HepG2 (cell line): ENCODE measurements around the gene CNTROB. TPM values are rescaled to one million over a fixed set of nuclear protein-coding genes. Genes with fewer than 3 reads are reported as not detected.

ENCODE experiments used
- ATM ChIP-seq: fragments of 450-650 bp; IDR thresholded peaks from 2 replicates; pipeline ENCODE4 v1.7.1; 2017; ENCODE audit warnings: mild to moderate bottlenecking, borderline replicate concordance
- ESRRA ChIP-seq: sonication (generic); formaldehyde crosslinking; IDR thresholded peaks from 2 replicates; pipeline ENCODE4 v1.5.1; 2020; ENCODE audit warnings: mild to moderate bottlenecking, low read depth, missing genetic modification reagents
- HDAC1 ChIP-seq: sonication (generic); formaldehyde crosslinking; IDR thresholded peaks from 2 replicates; pipeline ENCODE4 v1.5.1; 2020; ENCODE audit warnings: mild to moderate bottlenecking, missing genetic modification reagents
- HIVEP1 ChIP-seq: sonication (generic); formaldehyde crosslinking; IDR thresholded peaks from 2 replicates; pipeline ENCODE4 v1.4.0; 2020; ENCODE audit warnings: mild to moderate bottlenecking, missing genetic modification reagents
- HNF4A ChIP-seq: sonication (generic); formaldehyde crosslinking; IDR thresholded peaks from 2 replicates; pipeline ENCODE4 v1.4.0; 2020; ENCODE audit warnings: missing genetic modification reagents
- HOXA5 ChIP-seq: sonication (generic); formaldehyde crosslinking; IDR thresholded peaks from 2 replicates; pipeline ENCODE4 v1.4.0; 2020; ENCODE audit warnings: missing genetic modification reagents
- IRF2 ChIP-seq: IDR thresholded peaks from 2 replicates; pipeline ENCODE4 v1.6.1; 2018; ENCODE audit warnings: missing genetic modification reagents, missing compliant biosample characterization
- LCORL ChIP-seq, 2 experiments: fragments of 450-650 bp in 1 of 2; sonication (generic) in 1 of 2; formaldehyde crosslinking in 1 of 2; IDR thresholded peaks; 2 replicates each; pipeline versions ENCODE4 v1.5.0 to v1.6.1; 2017 to 2020; ENCODE audit warnings: antibody characterized with exemption in 1 of 2, missing genetic modification reagents in 1 of 2
- MED13 ChIP-seq: sonication (generic); formaldehyde crosslinking; IDR thresholded peaks from 2 replicates; pipeline ENCODE4 v1.5.0; 2020; ENCODE audit warnings: missing genetic modification reagents
- ZMYM4 ChIP-seq: sonication (generic); formaldehyde crosslinking; IDR thresholded peaks from 2 replicates; pipeline ENCODE4 v1.8.1; 2023; ENCODE audit warnings: mild to moderate bottlenecking, missing genetic modification reagents
- ZNF124 ChIP-seq: sonication (generic); formaldehyde crosslinking; IDR thresholded peaks from 2 replicates; pipeline ENCODE4 v1.4.0; 2020; ENCODE audit warnings: missing genetic modification reagents
- ZNF17 ChIP-seq: sonication (generic); formaldehyde crosslinking; IDR thresholded peaks from 2 replicates; pipeline ENCODE4 v1.5.0; 2020; ENCODE audit warnings: mild to moderate bottlenecking, missing genetic modification reagents
- ZNF382 ChIP-seq: sonication (generic); formaldehyde crosslinking; IDR thresholded peaks from 2 replicates; pipeline ENCODE4 v1.5.0; 2020; ENCODE audit warnings: missing genetic modification reagents, mild to moderate bottlenecking, borderline replicate concordance
- polyA plus RNA-seq, 8 experiments: library from polyadenylated mRNA; depleted of rRNA in 3 of 8; stranded (reverse) in 7 of 8; unstranded in 1 of 8; fragments of >200 nt; fragmentation: Illumina TruSeq in 4 of 8; extraction: Trizol in 4 of 8; gene quantifications; 2 replicates each; pipeline versions ENCODE4 v1.2.1 to v1.2.3, GENCODE V29; 2011 to 2016; ENCODE audit warnings: low read depth in 4 of 8, missing spikeins in 1 of 8, mixed read lengths in 1 of 8; ENCODE audit not compliant: insufficient read depth in 1 of 8
- total RNA-seq, 5 experiments: library from RNA; depleted of rRNA; stranded (reverse); fragments of >200 nt; fragmentation: Illumina TruSeq; extraction: Trizol; gene quantifications; 2 replicates each; pipeline ENCODE4 v1.2.3, GENCODE V29; 2016; ENCODE audit warnings: low read depth in 1 of 5
- TF ChIP-seq, protein P1 (sequence below): IDR thresholded peaks from 2 replicates; pipeline ENCODE4 v1.6.1; 2016; ENCODE audit warnings: low read depth, missing genetic modification reagents, missing compliant biosample characterization
- TF ChIP-seq, protein P2 (sequence below): sonication (generic); formaldehyde crosslinking; IDR thresholded peaks from 2 replicates; pipeline ENCODE4 v1.8.0; 2022; ENCODE audit warnings: low read depth, missing genetic modification reagents
- TF ChIP-seq, protein P3 (sequence below): sonication (generic); formaldehyde crosslinking; IDR thresholded peaks from 2 replicates; pipeline ENCODE4 v1.4.0; 2020; ENCODE audit warnings: missing genetic modification reagents
- TF ChIP-seq, protein P4 (sequence below): sonication (generic); formaldehyde crosslinking; IDR thresholded peaks from 2 replicates; pipeline ENCODE4 v1.8.0; 2022; ENCODE audit warnings: mild to moderate bottlenecking, missing genetic modification reagents, moderate library complexity

Gene CNTROB
- total and polyA plus RNA-seq, 2 of the 13 experiments (the other 11 are each of a cell fraction or from before 2014, with no cell fraction given), result 21.2 to 24.1 TPM

DNA sequence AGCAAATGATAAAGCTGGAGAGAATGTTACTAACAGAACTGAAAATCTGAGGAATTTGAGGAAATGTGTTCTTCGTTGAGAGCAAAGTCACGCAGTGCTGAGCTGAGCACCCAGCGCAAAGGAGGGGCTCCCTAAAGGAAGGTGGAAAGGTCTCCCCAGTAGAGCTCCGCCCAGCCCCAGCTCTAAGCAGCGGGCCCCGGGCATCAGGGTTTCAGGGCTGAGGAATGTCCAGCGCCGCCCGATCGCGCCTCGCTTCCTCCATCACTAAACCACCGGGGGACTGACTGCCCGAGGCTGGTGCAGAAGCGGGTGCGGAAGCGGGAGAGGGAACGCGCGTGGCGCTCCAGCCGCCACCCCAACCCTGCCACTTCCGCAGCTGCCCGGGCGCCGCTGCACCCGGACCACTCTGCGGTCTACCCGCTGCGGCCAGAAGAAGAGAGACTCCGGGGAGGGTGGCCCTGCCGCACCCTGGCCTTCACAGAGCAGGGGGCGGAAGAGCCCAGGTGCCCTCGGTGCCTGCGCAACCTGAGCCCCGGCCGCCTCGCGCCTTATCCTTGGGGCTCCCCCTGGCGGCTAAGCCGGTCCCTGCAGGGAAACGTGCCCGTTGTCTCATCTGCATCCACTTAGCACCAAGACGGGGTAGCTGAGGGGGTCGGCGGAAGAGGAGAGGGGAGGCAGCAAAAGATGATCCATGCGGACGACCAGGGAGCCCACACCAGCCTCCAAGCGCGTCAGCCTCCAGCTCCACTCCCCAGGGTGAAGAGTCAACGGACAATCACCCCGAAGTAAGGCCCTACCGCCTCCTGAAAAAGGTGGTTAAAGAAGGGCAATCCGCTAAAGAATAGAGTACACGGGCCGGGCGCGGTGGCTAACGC is 58.0 kb downstream of the CNTROB start (continued):
- TF ChIP-seq, protein P1, sequence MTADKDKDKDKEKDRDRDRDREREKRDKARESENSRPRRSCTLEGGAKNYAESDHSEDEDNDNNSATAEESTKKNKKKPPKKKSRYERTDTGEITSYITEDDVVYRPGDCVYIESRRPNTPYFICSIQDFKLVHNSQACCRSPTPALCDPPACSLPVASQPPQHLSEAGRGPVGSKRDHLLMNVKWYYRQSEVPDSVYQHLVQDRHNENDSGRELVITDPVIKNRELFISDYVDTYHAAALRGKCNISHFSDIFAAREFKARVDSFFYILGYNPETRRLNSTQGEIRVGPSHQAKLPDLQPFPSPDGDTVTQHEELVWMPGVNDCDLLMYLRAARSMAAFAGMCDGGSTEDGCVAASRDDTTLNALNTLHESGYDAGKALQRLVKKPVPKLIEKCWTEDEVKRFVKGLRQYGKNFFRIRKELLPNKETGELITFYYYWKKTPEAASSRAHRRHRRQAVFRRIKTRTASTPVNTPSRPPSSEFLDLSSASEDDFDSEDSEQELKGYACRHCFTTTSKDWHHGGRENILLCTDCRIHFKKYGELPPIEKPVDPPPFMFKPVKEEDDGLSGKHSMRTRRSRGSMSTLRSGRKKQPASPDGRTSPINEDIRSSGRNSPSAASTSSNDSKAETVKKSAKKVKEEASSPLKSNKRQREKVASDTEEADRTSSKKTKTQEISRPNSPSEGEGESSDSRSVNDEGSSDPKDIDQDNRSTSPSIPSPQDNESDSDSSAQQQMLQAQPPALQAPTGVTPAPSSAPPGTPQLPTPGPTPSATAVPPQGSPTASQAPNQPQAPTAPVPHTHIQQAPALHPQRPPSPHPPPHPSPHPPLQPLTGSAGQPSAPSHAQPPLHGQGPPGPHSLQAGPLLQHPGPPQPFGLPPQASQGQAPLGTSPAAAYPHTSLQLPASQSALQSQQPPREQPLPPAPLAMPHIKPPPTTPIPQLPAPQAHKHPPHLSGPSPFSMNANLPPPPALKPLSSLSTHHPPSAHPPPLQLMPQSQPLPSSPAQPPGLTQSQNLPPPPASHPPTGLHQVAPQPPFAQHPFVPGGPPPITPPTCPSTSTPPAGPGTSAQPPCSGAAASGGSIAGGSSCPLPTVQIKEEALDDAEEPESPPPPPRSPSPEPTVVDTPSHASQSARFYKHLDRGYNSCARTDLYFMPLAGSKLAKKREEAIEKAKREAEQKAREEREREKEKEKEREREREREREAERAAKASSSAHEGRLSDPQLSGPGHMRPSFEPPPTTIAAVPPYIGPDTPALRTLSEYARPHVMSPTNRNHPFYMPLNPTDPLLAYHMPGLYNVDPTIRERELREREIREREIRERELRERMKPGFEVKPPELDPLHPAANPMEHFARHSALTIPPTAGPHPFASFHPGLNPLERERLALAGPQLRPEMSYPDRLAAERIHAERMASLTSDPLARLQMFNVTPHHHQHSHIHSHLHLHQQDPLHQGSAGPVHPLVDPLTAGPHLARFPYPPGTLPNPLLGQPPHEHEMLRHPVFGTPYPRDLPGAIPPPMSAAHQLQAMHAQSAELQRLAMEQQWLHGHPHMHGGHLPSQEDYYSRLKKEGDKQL, result no peak
- TF ChIP-seq HOXA5 (CRISPR knock-in tag) (no peak), ZMYM4 (peak; percentile 46; the same call in 1 of the 2 replicates), MED13 (no peak), ESRRA (CRISPR knock-in tag) (no peak), ZNF382 (CRISPR knock-in tag) (no peak), LCORL (IDR thresholded peaks at IDR 0.05) (no peak), LCORL (CRISPR knock-in tag; IDR thresholded peaks at IDR 0.05) (0 out of 2 replicates have a peak, but pooled peaks have one; percentile 43), HNF4A (CRISPR knock-in tag) (no peak), ATM (no peak), ZNF124 (CRISPR knock-in tag) (no peak), HIVEP1 (peak; percentile 21; the same call in 1 of the 2 replicates), IRF2 (CRISPR knock-in tag) (peak; percentile 61; the same call in 1 of the 2 replicates), HDAC1 (peak; percentile 77), ZNF17 (CRISPR knock-in tag) (no peak)
- TF ChIP-seq, protein P2, sequence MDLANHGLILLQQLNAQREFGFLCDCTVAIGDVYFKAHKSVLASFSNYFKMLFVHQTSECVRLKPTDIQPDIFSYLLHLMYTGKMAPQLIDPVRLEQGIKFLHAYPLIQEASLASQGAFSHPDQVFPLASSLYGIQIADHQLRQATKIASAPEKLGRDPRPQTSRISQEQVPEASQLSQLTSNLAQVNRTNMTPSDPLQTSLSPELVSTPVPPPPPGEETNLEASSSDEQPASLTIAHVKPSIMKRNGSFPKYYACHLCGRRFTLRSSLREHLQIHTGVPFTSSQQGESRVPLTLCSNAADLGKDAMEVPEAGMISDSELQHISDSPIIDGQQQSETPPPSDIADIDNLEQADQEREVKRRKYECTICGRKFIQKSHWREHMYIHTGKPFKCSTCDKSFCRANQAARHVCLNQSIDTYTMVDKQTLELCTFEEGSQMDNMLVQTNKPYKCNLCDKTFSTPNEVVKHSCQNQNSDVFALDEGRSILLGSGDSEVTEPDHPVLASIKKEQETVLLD, result no peak
- TF ChIP-seq, protein P3, sequence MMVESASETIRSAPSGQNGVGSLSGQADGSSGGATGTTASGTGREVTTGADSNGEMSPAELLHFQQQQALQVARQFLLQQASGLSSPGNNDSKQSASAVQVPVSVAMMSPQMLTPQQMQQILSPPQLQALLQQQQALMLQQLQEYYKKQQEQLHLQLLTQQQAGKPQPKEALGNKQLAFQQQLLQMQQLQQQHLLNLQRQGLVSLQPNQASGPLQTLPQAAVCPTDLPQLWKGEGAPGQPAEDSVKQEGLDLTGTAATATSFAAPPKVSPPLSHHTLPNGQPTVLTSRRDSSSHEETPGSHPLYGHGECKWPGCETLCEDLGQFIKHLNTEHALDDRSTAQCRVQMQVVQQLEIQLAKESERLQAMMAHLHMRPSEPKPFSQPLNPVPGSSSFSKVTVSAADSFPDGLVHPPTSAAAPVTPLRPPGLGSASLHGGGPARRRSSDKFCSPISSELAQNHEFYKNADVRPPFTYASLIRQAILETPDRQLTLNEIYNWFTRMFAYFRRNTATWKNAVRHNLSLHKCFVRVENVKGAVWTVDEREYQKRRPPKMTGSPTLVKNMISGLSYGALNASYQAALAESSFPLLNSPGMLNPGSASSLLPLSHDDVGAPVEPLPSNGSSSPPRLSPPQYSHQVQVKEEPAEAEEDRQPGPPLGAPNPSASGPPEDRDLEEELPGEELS, result no peak
- TF ChIP-seq, protein P4, sequence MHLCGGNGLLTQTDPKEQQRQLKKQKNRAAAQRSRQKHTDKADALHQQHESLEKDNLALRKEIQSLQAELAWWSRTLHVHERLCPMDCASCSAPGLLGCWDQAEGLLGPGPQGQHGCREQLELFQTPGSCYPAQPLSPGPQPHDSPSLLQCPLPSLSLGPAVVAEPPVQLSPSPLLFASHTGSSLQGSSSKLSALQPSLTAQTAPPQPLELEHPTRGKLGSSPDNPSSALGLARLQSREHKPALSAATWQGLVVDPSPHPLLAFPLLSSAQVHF (CRISPR knock-in tag), result no peak
